CD14-positive monocyte (primary cell): Measurements from ENCODE around the gene CDYL2. TPM values are rescaled to one million over a fixed set of nuclear protein-coding genes. Genes with fewer than 3 reads are reported as not detected.

Experiments used
- DNase-seq, 3 donors: peaks; one replicate each; pipeline ENCODE4 v3.0.0-alpha.2; 2011 to 2022
- H2AFZ ChIP-seq: 2 replicates; pipeline ENCODE4 v1.6.0; 2012; ENCODE audit warnings: mild to moderate bottlenecking, low read depth, low read length, inconsistent platforms; ENCODE audit not compliant: insufficient read depth, poor library complexity, severe bottlenecking
- H3K27ac ChIP-seq, 2 donors: 1 replicate in 1 of 2; 2 replicates in 1 of 2; pipeline ENCODE4 v1.5.1; 2012 to 2013; ENCODE audit warnings: low read length in 2 of 2, control low read depth in 1 of 2, inconsistent platforms in 1 of 2, low read depth in 1 of 2, mild to moderate bottlenecking in 1 of 2
- H3K27me3 ChIP-seq, 2 donors: one replicate each; pipeline versions ENCODE4 v1.6.0 to v1.6.1; 2011 to 2013; ENCODE audit warnings: low read length in 2 of 2; ENCODE audit not compliant: control insufficient read depth in 2 of 2, insufficient read depth in 2 of 2
- H3K36me3 ChIP-seq, 2 donors: replicated peaks in 1 of 2; 1 replicate in 1 of 2; 2 replicates in 1 of 2; pipeline versions ENCODE4 v1.5.1 to v1.6.1; 2012 to 2013; ENCODE audit warnings: low read length in 2 of 2, control low read depth in 1 of 2, inconsistent platforms in 1 of 2, mild to moderate bottlenecking in 1 of 2; ENCODE audit not compliant: insufficient read depth in 2 of 2, control insufficient read depth in 1 of 2
- H3K4me1 ChIP-seq, 2 donors: 1 replicate in 1 of 2; 2 replicates in 1 of 2; pipeline versions ENCODE4 v1.5.1 to v1.6.1; 2012 to 2013; ENCODE audit warnings: low read length in 2 of 2, control low read depth in 1 of 2, inconsistent platforms in 1 of 2, mild to moderate bottlenecking in 1 of 2, moderate library complexity in 1 of 2; ENCODE audit not compliant: insufficient read depth in 2 of 2, control insufficient read depth in 1 of 2
- H3K4me2 ChIP-seq: replicated peaks from 2 replicates; pipeline ENCODE3; 2012; ENCODE audit warnings: low read length, moderate library complexity, mild to moderate bottlenecking; ENCODE audit not compliant: poor library complexity, severe bottlenecking; ENCODE audit errors: extremely low read depth
- H3K4me3 ChIP-seq, 3 experiments: fragments of 200-600 bp in 1 of 3; sonication (generic) in 1 of 3; replicated peaks in 1 of 3; 1 replicate in 2 of 3; 2 replicates in 1 of 3; pipeline ENCODE4 v1.5.1; 2011 to 2013; ENCODE audit warnings: low read length in 3 of 3, mild to moderate bottlenecking in 3 of 3, control low read depth in 2 of 3, low read depth in 2 of 3, inconsistent platforms in 1 of 3, moderate library complexity in 1 of 3
- H3K79me2 ChIP-seq: 2 replicates; pipeline ENCODE4 v1.6.0; 2012; ENCODE audit warnings: mild to moderate bottlenecking, control low read depth, inconsistent platforms, low read length, moderate library complexity; ENCODE audit not compliant: insufficient read depth
- H3K9ac ChIP-seq: 2 replicates; pipeline ENCODE4 v1.6.0; 2017; ENCODE audit warnings: low read length, mild to moderate bottlenecking; ENCODE audit not compliant: insufficient read depth, poor library complexity, severe bottlenecking
- H3K9me3 ChIP-seq, 2 donors: replicated peaks in 1 of 2; 1 replicate in 1 of 2; 2 replicates in 1 of 2; pipeline versions ENCODE4 v1.5.1 to v1.6.1; 2012 to 2013; ENCODE audit warnings: low read length in 2 of 2, control low read depth in 1 of 2; ENCODE audit not compliant: control insufficient read depth in 1 of 2, insufficient read depth in 1 of 2
- H4K20me1 ChIP-seq: 2 replicates; pipeline ENCODE4 v1.6.0; 2012; ENCODE audit warnings: mild to moderate bottlenecking, low read length, control low read depth, moderate library complexity; ENCODE audit not compliant: insufficient read depth
- H3K27ac Mint-ChIP-seq, 7 donors: one replicate each; pipeline ENCODE4 v1.8.0; 2020; ENCODE audit warnings: mild to moderate bottlenecking in 7 of 7, mixed read lengths in 7 of 7, moderate library complexity in 6 of 7, inconsistent platforms in 2 of 7
- H3K27me3 Mint-ChIP-seq, 3 donors: one replicate each; pipeline ENCODE4 v1.8.0; 2021 to 2022; ENCODE audit warnings: low read depth in 3 of 3, mild to moderate bottlenecking in 3 of 3, mixed read lengths in 3 of 3, moderate library complexity in 3 of 3, inconsistent platforms in 1 of 3
- H3K36me3 Mint-ChIP-seq, 2 donors: one replicate each; pipeline ENCODE4 v1.8.0; 2020; ENCODE audit warnings: mixed read lengths in 2 of 2, inconsistent platforms in 1 of 2, mild to moderate bottlenecking in 1 of 2
- H3K4me1 Mint-ChIP-seq: one replicate; pipeline ENCODE4 v1.8.0; 2020; ENCODE audit warnings: mild to moderate bottlenecking, mixed read lengths
- H3K4me3 Mint-ChIP-seq, 2 donors: one replicate each; pipeline ENCODE4 v1.8.0; 2020; ENCODE audit warnings: mild to moderate bottlenecking in 2 of 2, mixed read lengths in 2 of 2, moderate library complexity in 1 of 2
- H3K9me3 Mint-ChIP-seq, 7 donors: one replicate each; pipeline ENCODE4 v1.8.0; 2020 to 2022; ENCODE audit warnings: mixed read lengths in 7 of 7, mild to moderate bottlenecking in 6 of 7, moderate library complexity in 6 of 7, inconsistent platforms in 2 of 7
- WGBS: methylation state at CpG from one replicate; pipeline ENCODE4 v1.1.5; 2013; ENCODE audit warnings: missing lambda C conversion rate; ENCODE audit not compliant: insufficient coverage; 5-methylcytosine and 5-hydroxymethylcytosine counted together
- intact Hi-C, 2 donors: fragments of 100-400 bp; cut with micrococcal nuclease; formaldehyde crosslinking; loops; one replicate each; pipeline versions ENCODE4 v1.15.0 to v1.15.1; 2023
- polyA plus RNA-seq, 3 donors: library from polyadenylated mRNA; depleted of rRNA in 1 of 3; unstranded in 2 of 3; stranded (reverse) in 1 of 3; fragments of 300-500 nt in 2 of 3; fragments of >200 nt in 1 of 3; fragmentation: Illumina TruSeq in 2 of 3; gene quantifications; 1 replicate in 2 of 3; 2 replicates in 1 of 3; pipeline ENCODE4 v1.2.3, GENCODE V29; 2012 to 2021
- TF ChIP-seq, protein P1 (sequence below): fragments of 200-600 bp; IDR thresholded peaks from one replicate; pipeline ENCODE4 v1.8.0; 2022; ENCODE audit warnings: antibody characterized with exemption, mild to moderate bottlenecking

Gene CDYL2
- polyA plus RNA-seq, 3 donors, result 0.42 to 2.6 (median 0.93) TPM

DNA sequence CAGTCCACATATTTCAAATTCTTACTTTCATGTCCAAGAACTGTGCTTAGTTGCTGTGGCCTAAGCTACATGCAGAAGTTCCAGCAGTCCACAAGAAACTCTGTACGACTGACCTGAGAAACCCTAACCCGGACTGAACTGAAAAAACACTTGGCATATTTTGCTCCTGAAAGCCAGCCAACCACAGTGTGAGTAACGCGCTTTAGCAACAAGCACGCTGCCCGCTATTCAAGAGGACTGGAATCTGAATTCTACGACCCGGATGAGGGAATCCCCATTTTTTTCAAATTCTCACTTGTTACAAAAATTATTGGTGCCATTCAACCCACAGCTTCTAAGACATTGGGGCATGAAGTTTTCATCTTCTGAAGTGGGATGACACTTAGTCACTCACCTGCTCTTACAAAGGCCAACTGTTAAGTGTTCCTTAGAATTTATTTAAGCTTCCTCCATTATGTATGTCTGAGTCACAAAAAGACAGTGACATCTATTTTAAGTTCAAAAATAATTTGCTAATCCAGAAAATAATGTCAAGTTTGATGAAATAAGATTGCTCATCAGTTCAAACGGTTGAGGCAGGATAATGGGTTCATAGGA lies 78.7 kb downstream of the CDYL2 start:
- Histone ChIP-seq H3K27me3 (no peaks in the 10 kb centered on the region), H3K9ac (no peak overlapping the region), H3K4me1 (no peaks in the 10 kb centered on the region), H4K20me1 (no peaks in the 10 kb centered on the region), H3K36me3 (no peaks in the 10 kb centered on the region), H3K79me2 (no peaks in the 10 kb centered on the region), H3K9me3 (peaks cover 32 to 38% of the 10 kb centered on the region in 2 donors), H3K27ac (no peak overlapping the region), H3K4me2 (no peak overlapping the region), H3K4me3 (no peak overlapping the region), H2AFZ (no peak overlapping the region)
- no peak overlapping the region for H3K4me3 Mint-ChIP-seq
- peaks cover 0 to 8% of the 10 kb centered on the region in 2 donors for H3K36me3 Mint-ChIP-seq
- DNase-seq, result no peak
- TF ChIP-seq, protein P1, sequence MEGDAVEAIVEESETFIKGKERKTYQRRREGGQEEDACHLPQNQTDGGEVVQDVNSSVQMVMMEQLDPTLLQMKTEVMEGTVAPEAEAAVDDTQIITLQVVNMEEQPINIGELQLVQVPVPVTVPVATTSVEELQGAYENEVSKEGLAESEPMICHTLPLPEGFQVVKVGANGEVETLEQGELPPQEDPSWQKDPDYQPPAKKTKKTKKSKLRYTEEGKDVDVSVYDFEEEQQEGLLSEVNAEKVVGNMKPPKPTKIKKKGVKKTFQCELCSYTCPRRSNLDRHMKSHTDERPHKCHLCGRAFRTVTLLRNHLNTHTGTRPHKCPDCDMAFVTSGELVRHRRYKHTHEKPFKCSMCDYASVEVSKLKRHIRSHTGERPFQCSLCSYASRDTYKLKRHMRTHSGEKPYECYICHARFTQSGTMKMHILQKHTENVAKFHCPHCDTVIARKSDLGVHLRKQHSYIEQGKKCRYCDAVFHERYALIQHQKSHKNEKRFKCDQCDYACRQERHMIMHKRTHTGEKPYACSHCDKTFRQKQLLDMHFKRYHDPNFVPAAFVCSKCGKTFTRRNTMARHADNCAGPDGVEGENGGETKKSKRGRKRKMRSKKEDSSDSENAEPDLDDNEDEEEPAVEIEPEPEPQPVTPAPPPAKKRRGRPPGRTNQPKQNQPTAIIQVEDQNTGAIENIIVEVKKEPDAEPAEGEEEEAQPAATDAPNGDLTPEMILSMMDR, result no peak
- over 99% methylated on average over 7 of the region's 9 CpGs for WGBS
- peaks cover 30 to 58% (median 45%) of the 10 kb centered on the region in 7 donors for H3K9me3 Mint-ChIP-seq
- peaks cover 0 to 2% (median 0%) of the 10 kb centered on the region in 3 donors for H3K27me3 Mint-ChIP-seq
- intact Hi-C loops, result no loop called here
- H3K4me1 Mint-ChIP-seq, result peaks cover 3% of the 10 kb centered on the region
- no peak overlapping the region for H3K27ac Mint-ChIP-seq

DNA sequence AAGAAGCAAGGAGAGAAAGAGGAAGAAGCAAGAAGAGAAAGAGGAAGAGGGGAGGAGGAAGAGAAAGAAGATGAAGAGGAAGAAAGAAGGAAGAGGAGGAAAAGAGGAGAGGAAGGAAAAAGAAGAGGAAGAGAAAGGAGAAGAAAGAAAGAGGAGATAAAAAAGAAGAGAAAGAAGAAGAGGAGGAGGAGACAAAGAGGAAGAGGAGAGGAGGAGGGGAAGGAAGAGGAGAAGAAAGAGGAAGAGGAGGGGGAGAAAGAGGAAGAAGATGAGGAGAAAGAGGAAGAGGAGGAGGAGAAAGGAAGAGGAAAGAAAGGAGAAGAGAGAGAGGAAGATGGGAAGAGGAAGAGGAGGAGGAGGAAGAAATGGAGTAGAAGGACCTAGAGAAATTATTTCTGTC lies 80.4 kb downstream of the CDYL2 start:
- Mint-ChIP-seq H3K27me3 (peaks cover 0 to 2% (median 0%) of the 10 kb centered on the region in 3 donors), H3K4me1 (peaks cover 8% of the 10 kb centered on the region), H3K4me3 (no peak overlapping the region), H3K27ac (peak overlapping the region in 6 of 7 donors; percentile 67 to 86 (median 78)), H3K9me3 (peaks cover 26 to 57% (median 44%) of the 10 kb centered on the region in 7 donors), H3K36me3 (peaks cover 0 to 8% of the 10 kb centered on the region in 2 donors)
- no peak overlapping the region for H3K4me2 ChIP-seq
- no peak overlapping the region for H2AFZ ChIP-seq
- TF ChIP-seq, protein P1, result no peak
- no peak overlapping the region for H3K9ac ChIP-seq
- no peak for DNase-seq
- H3K27me3 ChIP-seq, result no peaks in the 10 kb centered on the region
- intact Hi-C loops, result no loop called here
- H3K4me1 ChIP-seq, result no peaks in the 10 kb centered on the region
- no peak overlapping the region for H3K4me3 ChIP-seq
- no peaks in the 10 kb centered on the region for H3K79me2 ChIP-seq
- H3K36me3 ChIP-seq, result no peaks in the 10 kb centered on the region
- peak overlapping the region in 1 of 2 donors; percentile 45 for H3K27ac ChIP-seq
- H3K9me3 ChIP-seq, result peaks cover 32 to 38% of the 10 kb centered on the region in 2 donors
- no peaks in the 10 kb centered on the region for H4K20me1 ChIP-seq
